Mesodermal cell (in vitro differentiated cells): ENCODE results near the gene PER2.
"Not testable (repeated sequence)": the region's sequence is repeated elsewhere in the genome, so short reads cannot be mapped to it uniquely, and the experiment has no call there.

ENCODE experiments used
- H3K27ac ChIP-seq: 2 replicates; pipeline ENCODE4 v1.7.0; 2013; ENCODE audit warnings: mild to moderate bottlenecking, low read depth, low read length, moderate library complexity; ENCODE audit not compliant: severe bottlenecking
- H3K36me3 ChIP-seq: 2 replicates; pipeline ENCODE4 v1.7.1; 2013; ENCODE audit warnings: mild to moderate bottlenecking, low read length, moderate library complexity; ENCODE audit not compliant: control insufficient read depth, insufficient read depth
- H3K4me1 ChIP-seq: one replicate; pipeline ENCODE4 v1.7.1; 2013; ENCODE audit warnings: mild to moderate bottlenecking, low read length; ENCODE audit not compliant: insufficient read depth, control insufficient read depth, poor library complexity, severe bottlenecking
- H3K4me3 ChIP-seq: 2 replicates; pipeline ENCODE4 v1.7.0; 2013; ENCODE audit warnings: low read length, control low read depth, mild to moderate bottlenecking; ENCODE audit not compliant: insufficient read depth, poor library complexity, severe bottlenecking; ENCODE audit errors: extremely low read depth
- H3K9me3 ChIP-seq: 2 replicates; pipeline ENCODE4 v1.7.1; 2013; ENCODE audit warnings: mild to moderate bottlenecking, low read length, moderate library complexity; ENCODE audit not compliant: control insufficient read depth
- WGBS, 2 experiments: methylation state at CpG; one replicate each; pipeline ENCODE4 v1.1.5; 2013; ENCODE audit warnings: missing lambda C conversion rate in 2 of 2; ENCODE audit not compliant: insufficient coverage in 2 of 2; 5-methylcytosine and 5-hydroxymethylcytosine counted together

PER2 gene

GRCh38 chr2:238274152-238274865 lies 14.1 kb downstream of the PER2 start:
- no peak overlapping the region for H3K27ac ChIP-seq
- WGBS, 2 experiments, result 92 to 97% methylated on average over 17 to 20 of the region's 20 CpGs
- peaks cover 6% of the 10 kb centered on the region for H3K4me1 ChIP-seq
- no peak overlapping the region for H3K4me3 ChIP-seq
- peaks cover 34% of the 10 kb centered on the region for H3K36me3 ChIP-seq
- H3K9me3 ChIP-seq, result no peaks in the 10 kb centered on the region

- not testable (repeated sequence) for H3K4me1 ChIP-seq, H3K9me3 ChIP-seq, H3K4me3 ChIP-seq, H3K27ac ChIP-seq
- peaks cover 34% of the 10 kb centered on the region for H3K36me3 ChIP-seq
- WGBS, 2 experiments, result 90 to 96% methylated on average over 2 to 3 of the region's 10 CpGs
These were observed 15.0 kb downstream of the PER2 start for GRCh38 chr2:238273433-238273832.

- Histone ChIP-seq H3K4me3 (no peak overlapping the region), H3K4me1 (peaks cover 6% of the 10 kb centered on the region), H3K27ac (peak overlapping the region; percentile 3), H3K9me3 (no peaks in the 10 kb centered on the region), H3K36me3 (peaks cover 35% of the 10 kb centered on the region)
- WGBS, 2 experiments, result 93 to 100% methylated on average over 2 to 3 of the region's 4 CpGs
These were observed 16.3 kb downstream of the PER2 start for GRCh38 chr2:238272156-238272555.

DNA sequence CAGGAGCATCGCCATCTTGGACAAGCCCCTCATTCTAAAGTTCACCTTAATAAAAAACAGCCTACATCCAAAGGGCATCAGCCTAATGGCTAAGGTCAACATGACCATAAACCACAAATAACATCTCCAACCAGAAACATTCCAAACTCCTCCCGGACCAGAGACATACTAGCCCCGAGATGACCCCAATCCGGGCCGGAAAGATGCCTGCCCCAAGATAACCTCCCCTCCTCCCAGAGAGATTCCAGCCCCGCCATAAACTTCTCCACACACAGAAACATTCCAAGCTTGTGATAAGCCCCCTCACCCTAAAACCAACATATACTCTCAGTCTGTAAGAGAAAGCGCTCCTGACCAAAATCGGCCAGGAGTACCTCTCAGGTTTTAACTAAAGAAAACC lies 16.7 kb downstream of the PER2 start:
- H3K9me3 ChIP-seq, H3K4me3 ChIP-seq, H3K4me1 ChIP-seq: not testable (repeated sequence)
- Histone ChIP-seq H3K36me3 (peaks cover 30% of the 10 kb centered on the region), H3K27ac (peak overlapping the region; percentile 33)
- 93 to 94% methylated on average over 3 of the region's 8 CpGs for WGBS, 2 experiments

- peak overlapping the region; percentile 33 for H3K27ac ChIP-seq
- WGBS, 2 experiments, result 91 to 96% methylated on average over 10 to 12 of the region's 13 CpGs
- H3K9me3 ChIP-seq, result no peaks in the 10 kb centered on the region
- peaks cover 6% of the 10 kb centered on the region for H3K4me1 ChIP-seq
- peaks cover 24% of the 10 kb centered on the region for H3K36me3 ChIP-seq
- H3K4me3 ChIP-seq, result no peak overlapping the region
These were observed 17.3 kb downstream of the PER2 start for GRCh38 chr2:238271061-238271554.

DNA sequence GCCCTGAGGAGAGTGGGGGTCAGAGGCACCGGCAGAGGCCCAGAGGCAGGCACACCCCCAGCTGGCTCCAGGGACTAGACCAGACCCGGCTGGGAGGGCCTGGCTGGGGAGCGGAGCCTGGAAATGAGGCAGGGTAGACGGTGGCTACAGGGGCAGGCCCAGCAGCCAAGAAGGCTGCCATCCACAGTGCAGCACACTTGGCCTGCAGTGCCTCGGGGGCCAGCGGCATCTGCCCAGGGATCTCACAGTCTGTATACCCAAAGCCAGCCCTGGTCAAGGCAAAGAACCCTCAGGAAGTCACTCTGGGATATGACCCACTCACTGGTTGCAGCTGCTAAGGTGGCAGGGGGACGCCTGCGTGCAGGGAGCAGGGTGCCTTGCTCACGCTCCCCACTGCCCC lies 17.8 kb downstream of the PER2 start:
- 95 to 97% methylated on average over 9 of the region's 9 CpGs for WGBS, 2 experiments
- Histone ChIP-seq H3K9me3 (no peaks in the 10 kb centered on the region), H3K4me3 (no peak overlapping the region), H3K36me3 (peaks cover 21% of the 10 kb centered on the region), H3K27ac (no peak overlapping the region), H3K4me1 (peaks cover 6% of the 10 kb centered on the region)

GRCh38 chr2:238269741-238270140 lies 18.7 kb downstream of the PER2 start:
- Histone ChIP-seq H3K9me3 (no peaks in the 10 kb centered on the region), H3K36me3 (peaks cover 14% of the 10 kb centered on the region), H3K27ac (no peak overlapping the region), H3K4me1 (peaks cover 6% of the 10 kb centered on the region), H3K4me3 (no peak overlapping the region)
- WGBS, 2 experiments, result 83 to 95% methylated on average over 5 to 6 of the region's 6 CpGs

- Histone ChIP-seq H3K9me3 (no peaks in the 10 kb centered on the region), H3K4me1 (peaks cover 10% of the 10 kb centered on the region), H3K4me3 (no peak overlapping the region), H3K27ac (no peak overlapping the region), H3K36me3 (peaks cover 11% of the 10 kb centered on the region)
- 92 to 95% methylated on average over 19 of the region's 20 CpGs for WGBS, 2 experiments
These were observed 20.3 kb downstream of the PER2 start for GRCh38 chr2:238267884-238268680.

- Histone ChIP-seq H3K4me3 (no peak overlapping the region), H3K9me3 (no peaks in the 10 kb centered on the region), H3K4me1 (peaks cover 14% of the 10 kb centered on the region), H3K27ac (no peak overlapping the region), H3K36me3 (peaks cover 6% of the 10 kb centered on the region)
- 94 to 100% methylated on average over 1 of the region's 1 CpG for WGBS, 2 experiments
These were observed 21.1 kb downstream of the PER2 start for GRCh38 chr2:238267341-238267710.

- Histone ChIP-seq H3K27ac (no peak overlapping the region), H3K36me3 (peaks cover 10% of the 10 kb centered on the region), H3K4me3 (no peak overlapping the region), H3K9me3 (no peaks in the 10 kb centered on the region), H3K4me1 (peaks cover 20% of the 10 kb centered on the region)
- 89 to 95% methylated on average over 10 to 11 of the region's 11 CpGs for WGBS, 2 experiments
These were observed 22.8 kb downstream of the PER2 start for GRCh38 chr2:238265605-238266004.

- H3K36me3 ChIP-seq, result peaks cover 10% of the 10 kb centered on the region
- 75 to 100% methylated on average over 1 of the region's 4 CpGs for WGBS, 2 experiments
These were observed 24.3 kb downstream of the PER2 start for GRCh38 chr2:238264072-238264460.

More at GRCh38 chr2:238264072-238264460, 24.3 kb downstream of the PER2 start:
- Histone ChIP-seq H3K4me3 (no peak overlapping the region), H3K27ac (no peak overlapping the region), H3K4me1 (peaks cover 22% of the 10 kb centered on the region), H3K9me3 (no peaks in the 10 kb centered on the region)
